SK-N-SH (cell line): ENCODE data around the gene AFAP1.

Experiments used
- POLR2AphosphoS5 ChIP-seq: IDR thresholded peaks from 2 replicates; pipeline ENCODE4 v1.6.1; 2012; ENCODE audit warnings: low read depth, low read length
- RAD21 ChIP-seq: IDR thresholded peaks from 2 replicates; pipeline ENCODE4 v1.6.1; 2012; ENCODE audit warnings: mild to moderate bottlenecking, low read length
- SMC3 ChIP-seq: IDR thresholded peaks from 2 replicates; pipeline ENCODE4 v1.6.1; 2012; ENCODE audit warnings: low read depth, low read length, improper control_type of control experiment
- TAF1 ChIP-seq: IDR thresholded peaks from 2 replicates; pipeline ENCODE4 v1.6.1; 2012; ENCODE audit warnings: low read depth, mild to moderate bottlenecking, low read length, moderate library complexity, borderline replicate concordance
- YY1 ChIP-seq: IDR thresholded peaks from 2 replicates; pipeline ENCODE4 v1.4.0; 2012; ENCODE audit warnings: low read depth, mild to moderate bottlenecking
- TF ChIP-seq, protein P1 (sequence below): fragments of 200-600 bp; sonication (generic); IDR thresholded peaks from 2 replicates; pipeline ENCODE4 v1.6.1; 2017; ENCODE audit warnings: antibody characterized with exemption, mild to moderate bottlenecking, moderate library complexity
- TF ChIP-seq, protein P2 (sequence below): fragments of 150-350 bp; IDR thresholded peaks from 2 replicates; pipeline ENCODE4 v1.6.1; 2017; ENCODE audit warnings: antibody characterized with exemption, low read length, low read depth, borderline replicate concordance

DNA sequence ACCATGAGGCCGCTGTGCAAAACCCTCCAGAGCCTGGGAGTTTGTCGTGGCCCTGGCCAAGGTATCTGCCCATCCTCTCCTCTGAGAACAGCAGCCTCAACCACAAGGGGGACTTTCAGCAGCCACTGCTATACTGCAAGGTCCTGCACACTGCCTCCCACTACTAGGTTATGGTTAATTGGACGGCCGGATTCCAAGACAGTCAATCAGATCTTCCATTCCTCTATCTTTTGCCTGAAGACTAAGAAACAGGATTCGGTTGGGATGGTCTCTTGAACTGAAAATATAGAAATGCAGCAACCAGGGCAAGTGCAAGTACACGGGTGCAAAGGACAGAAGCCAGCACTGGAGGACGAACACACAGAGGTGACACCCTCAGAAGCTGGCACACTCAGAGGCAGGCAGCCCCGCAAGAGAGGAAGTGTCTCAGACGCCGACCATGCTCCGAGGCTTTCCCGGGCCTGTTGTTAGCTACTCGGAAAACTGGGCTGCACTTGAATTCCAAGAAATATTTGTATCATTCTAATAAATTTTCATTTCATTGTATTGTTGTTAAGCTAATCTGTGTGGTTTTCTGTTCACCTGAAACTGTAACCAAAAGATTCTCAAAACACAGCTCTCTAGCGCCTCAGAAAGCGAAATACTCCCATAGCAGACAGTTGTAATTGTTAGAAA, 63.3 kb downstream of the AFAP1 start:
- TF ChIP-seq POLR2AphosphoS5 (no peak), YY1 (no peak), SMC3 (peak; percentile 52), TAF1 (no peak), RAD21 (peak; percentile 50)
- TF ChIP-seq, protein P1, sequence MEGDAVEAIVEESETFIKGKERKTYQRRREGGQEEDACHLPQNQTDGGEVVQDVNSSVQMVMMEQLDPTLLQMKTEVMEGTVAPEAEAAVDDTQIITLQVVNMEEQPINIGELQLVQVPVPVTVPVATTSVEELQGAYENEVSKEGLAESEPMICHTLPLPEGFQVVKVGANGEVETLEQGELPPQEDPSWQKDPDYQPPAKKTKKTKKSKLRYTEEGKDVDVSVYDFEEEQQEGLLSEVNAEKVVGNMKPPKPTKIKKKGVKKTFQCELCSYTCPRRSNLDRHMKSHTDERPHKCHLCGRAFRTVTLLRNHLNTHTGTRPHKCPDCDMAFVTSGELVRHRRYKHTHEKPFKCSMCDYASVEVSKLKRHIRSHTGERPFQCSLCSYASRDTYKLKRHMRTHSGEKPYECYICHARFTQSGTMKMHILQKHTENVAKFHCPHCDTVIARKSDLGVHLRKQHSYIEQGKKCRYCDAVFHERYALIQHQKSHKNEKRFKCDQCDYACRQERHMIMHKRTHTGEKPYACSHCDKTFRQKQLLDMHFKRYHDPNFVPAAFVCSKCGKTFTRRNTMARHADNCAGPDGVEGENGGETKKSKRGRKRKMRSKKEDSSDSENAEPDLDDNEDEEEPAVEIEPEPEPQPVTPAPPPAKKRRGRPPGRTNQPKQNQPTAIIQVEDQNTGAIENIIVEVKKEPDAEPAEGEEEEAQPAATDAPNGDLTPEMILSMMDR: peak; percentile 61
- TF ChIP-seq, protein P2, sequence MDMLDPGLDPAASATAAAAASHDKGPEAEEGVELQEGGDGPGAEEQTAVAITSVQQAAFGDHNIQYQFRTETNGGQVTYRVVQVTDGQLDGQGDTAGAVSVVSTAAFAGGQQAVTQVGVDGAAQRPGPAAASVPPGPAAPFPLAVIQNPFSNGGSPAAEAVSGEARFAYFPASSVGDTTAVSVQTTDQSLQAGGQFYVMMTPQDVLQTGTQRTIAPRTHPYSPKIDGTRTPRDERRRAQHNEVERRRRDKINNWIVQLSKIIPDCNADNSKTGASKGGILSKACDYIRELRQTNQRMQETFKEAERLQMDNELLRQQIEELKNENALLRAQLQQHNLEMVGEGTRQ: no peak
